ENCODE measurements around the gene RNF223. TPM values are rescaled to one million over a fixed set of nuclear protein-coding genes. Genes with fewer than 3 reads are reported as not detected.

Gene RNF223
- total RNA-seq, 1 donor from 2014 or later: not detected

- ATAC-seq (ENCODE audit: low read depth) (peak; percentile 72), DNase-seq (peak; percentile 88)
- H3K9me3 Mint-ChIP-seq: no peaks in the 10 kb centered on the region
- no peak for TF ChIP-seq CTCF (IDR thresholded peaks at IDR 0.05)
- intact Hi-C loops (cut with micrococcal nuclease): loop anchor here (1.0 to 5.0 kb wide), 8 partner anchors 15 to 243 kb away; partner anchors contain the start of genes ACAP3, C1orf159 and PUSL1
- CTCF ChIA-PET: interaction anchor here (0.7 to 2.0 kb wide), 19 partner anchors 13 to 227 kb away, joined by 3 to 34 read pairs (median 5); partner anchors contain the start of gene ISG15
- H3K36me3 Mint-ChIP-seq (ENCODE audit: low read depth): peaks cover 1% of the 10 kb centered on the region
- peak overlapping the region; percentile 80 for H3K4me3 Mint-ChIP-seq
- peaks cover 7% of the 10 kb centered on the region for H3K27me3 Mint-ChIP-seq
- POLR2A ChIA-PET: interaction anchor here (0.5 to 9.0 kb wide), 33 partner anchors 10 to 845 kb away, joined by 3 to 159 read pairs (median 4); partner anchors contain the start of genes AGRN, C1orf159, CCNL2 and ISG15
- peak overlapping the region; percentile 84 for H3K27ac Mint-ChIP-seq
- H3K4me1 Mint-ChIP-seq: peaks cover 47% of the 10 kb centered on the region
Observed at GRCh38 chr1:1063945-1064831, 9.9 kb downstream of the RNF223 start.

GRCh38 chr1:1063261-1063944 is 10.7 kb downstream of the RNF223 start:
- ChIA-PET CTCF (interaction anchor here (0.7 to 2.0 kb wide), 17 partner anchors 13 to 228 kb away, joined by 3 to 34 read pairs (median 5); no protein-coding TSS in a partner anchor), POLR2A (interaction anchor here (0.6 to 9.0 kb wide), 28 partner anchors 12 to 846 kb away, joined by 3 to 159 read pairs (median 4); partner anchors contain the start of genes AGRN, C1orf159, CCNL2 and ISG15)
- Mint-ChIP-seq H3K27me3 (peaks cover 11% of the 10 kb centered on the region), H3K27ac (peak overlapping the region; percentile 50), H3K9me3 (no peaks in the 10 kb centered on the region), H3K36me3 (ENCODE audit: low read depth) (peaks cover 1% of the 10 kb centered on the region), H3K4me3 (peak overlapping the region; percentile 80), H3K4me1 (peaks cover 51% of the 10 kb centered on the region)
- no peak for TF ChIP-seq CTCF (IDR thresholded peaks at IDR 0.05)
- ATAC-seq (ENCODE audit: low read depth) (no peak), DNase-seq (no peak)
- intact Hi-C loops (cut with micrococcal nuclease): loop anchor here (1.0 to 5.0 kb wide), 2 partner anchors 79 to 244 kb away; partner anchors contain the start of genes ACAP3 and PUSL1

GRCh38 chr1:1062348-1063163 is 11.6 kb downstream of the RNF223 start:
- peaks cover 53% of the 10 kb centered on the region for H3K4me1 Mint-ChIP-seq
- peak overlapping the region; percentile 28 for H3K4me3 Mint-ChIP-seq
- ATAC-seq (ENCODE audit: low read depth) (no peak), DNase-seq (no peak)
- ChIA-PET CTCF (interaction anchor here (1.3 to 2.0 kb wide), 6 partner anchors 12 to 229 kb away, joined by 4 to 15 read pairs (median 6); no protein-coding TSS in a partner anchor), POLR2A (interaction anchor here (0.8 to 9.0 kb wide), 12 partner anchors 11 to 188 kb away, joined by 3 to 159 read pairs (median 10); partner anchors contain the start of genes AGRN and ISG15)
- TF ChIP-seq CTCF (IDR thresholded peaks at IDR 0.05): no peak
- H3K36me3 Mint-ChIP-seq (ENCODE audit: low read depth): peaks cover 1% of the 10 kb centered on the region
- H3K27ac Mint-ChIP-seq: no peak overlapping the region
- no peaks in the 10 kb centered on the region for H3K9me3 Mint-ChIP-seq
- intact Hi-C loops (cut with micrococcal nuclease): loop anchor here (1.0 to 5.0 kb wide), 2 partner anchors 78 to 245 kb away; partner anchors contain the start of genes ACAP3 and PUSL1
- peaks cover 18% of the 10 kb centered on the region for H3K27me3 Mint-ChIP-seq

- H3K27me3 Mint-ChIP-seq: peaks cover 18% of the 10 kb centered on the region
- no peaks in the 10 kb centered on the region for H3K9me3 Mint-ChIP-seq
- H3K27ac Mint-ChIP-seq: no peak overlapping the region
- peaks cover 50% of the 10 kb centered on the region for H3K4me1 Mint-ChIP-seq
- ChIA-PET POLR2A (interaction anchor here (0.8 to 9.0 kb wide), 5 partner anchors 10 to 77 kb away, joined by 3 to 159 read pairs (median 7); no protein-coding TSS in a partner anchor), CTCF (interaction anchor here (1.3 to 1.7 kb wide), 2 partner anchors 21 to 77 kb away, joined by 4 to 7 read pairs; no protein-coding TSS in a partner anchor)
- peak overlapping the region; percentile 28 for H3K4me3 Mint-ChIP-seq
- DNase-seq: no peak
- intact Hi-C loops (cut with micrococcal nuclease): loop anchor here (5.0 kb wide), 1 partner anchor 245 kb away; the partner anchor contains the start of genes ACAP3 and PUSL1
- ATAC-seq (ENCODE audit: low read depth): no peak
- TF ChIP-seq CTCF (IDR thresholded peaks at IDR 0.05): no peak
- peaks cover 1% of the 10 kb centered on the region for H3K36me3 Mint-ChIP-seq (ENCODE audit: low read depth)
Observed at GRCh38 chr1:1061682-1062345, 12.3 kb downstream of the RNF223 start.

All from activated B cell treated with CpG ODN at 0.5 μM for 24 hours (primary cell).